Skin epidermis (tissue), 12 donors: ENCODE data around the gene RET.
A peak's percentile ranks its signal among the peaks of the same experiment; 100 is the strongest.

Source experiments
- H3K27ac ChIP-seq, 21 experiments: fragments of 200-600 bp; sonication (generic) in 11 of 21; one replicate each; pipeline ENCODE4 v1.5.0; 2020; ENCODE audit warnings: mild to moderate bottlenecking in 3 of 21, inconsistent platforms in 2 of 21, moderate library complexity in 2 of 21
- H3K4me3 ChIP-seq, 7 experiments: fragments of 200-600 bp; sonication (generic) in 2 of 7; one replicate each; pipeline ENCODE4 v1.5.0; 2020; ENCODE audit warnings: inconsistent platforms in 2 of 7, mild to moderate bottlenecking in 2 of 7, moderate library complexity in 1 of 7

The RET gene

DNA sequence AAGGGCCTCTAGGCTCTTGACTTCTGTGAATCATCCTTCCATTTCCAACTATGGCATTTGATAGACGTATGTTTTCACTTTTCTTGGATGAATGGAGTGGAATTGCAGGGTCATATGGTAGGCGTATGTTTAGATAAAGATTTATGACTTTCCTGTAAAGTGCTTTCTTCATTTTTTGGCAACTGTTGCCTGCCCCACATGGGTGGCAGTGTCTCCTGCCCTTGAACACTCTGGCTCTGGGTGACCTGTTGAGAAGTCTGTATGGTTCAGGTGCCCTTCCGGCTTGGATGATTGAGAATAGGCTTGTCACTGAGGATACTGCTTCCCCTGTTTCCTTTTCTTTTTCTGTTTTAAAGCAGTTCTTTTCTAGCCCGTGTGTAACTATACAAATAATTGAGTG lies 23.1 kb downstream of the RET start:
- Histone ChIP-seq H3K4me3 (no peak overlapping the region), H3K27ac (no peak overlapping the region)

DNA sequence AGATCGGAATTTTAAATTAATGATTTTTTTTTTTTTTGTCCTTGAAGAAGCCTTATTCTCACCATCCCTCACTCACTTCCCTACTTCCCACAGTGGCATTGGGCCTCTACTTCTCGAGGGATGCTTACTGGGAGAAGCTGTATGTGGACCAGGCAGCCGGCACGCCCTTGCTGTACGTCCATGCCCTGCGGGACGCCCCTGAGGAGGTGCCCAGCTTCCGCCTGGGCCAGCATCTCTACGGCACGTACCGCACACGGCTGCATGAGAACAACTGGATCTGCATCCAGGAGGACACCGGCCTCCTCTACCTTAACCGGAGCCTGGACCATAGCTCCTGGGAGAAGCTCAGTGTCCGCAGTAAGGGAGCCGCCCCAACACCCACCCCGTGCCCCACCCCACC lies 23.5 kb downstream of the RET start:
- Histone ChIP-seq H3K27ac (no peak overlapping the region), H3K4me3 (no peak overlapping the region)

DNA sequence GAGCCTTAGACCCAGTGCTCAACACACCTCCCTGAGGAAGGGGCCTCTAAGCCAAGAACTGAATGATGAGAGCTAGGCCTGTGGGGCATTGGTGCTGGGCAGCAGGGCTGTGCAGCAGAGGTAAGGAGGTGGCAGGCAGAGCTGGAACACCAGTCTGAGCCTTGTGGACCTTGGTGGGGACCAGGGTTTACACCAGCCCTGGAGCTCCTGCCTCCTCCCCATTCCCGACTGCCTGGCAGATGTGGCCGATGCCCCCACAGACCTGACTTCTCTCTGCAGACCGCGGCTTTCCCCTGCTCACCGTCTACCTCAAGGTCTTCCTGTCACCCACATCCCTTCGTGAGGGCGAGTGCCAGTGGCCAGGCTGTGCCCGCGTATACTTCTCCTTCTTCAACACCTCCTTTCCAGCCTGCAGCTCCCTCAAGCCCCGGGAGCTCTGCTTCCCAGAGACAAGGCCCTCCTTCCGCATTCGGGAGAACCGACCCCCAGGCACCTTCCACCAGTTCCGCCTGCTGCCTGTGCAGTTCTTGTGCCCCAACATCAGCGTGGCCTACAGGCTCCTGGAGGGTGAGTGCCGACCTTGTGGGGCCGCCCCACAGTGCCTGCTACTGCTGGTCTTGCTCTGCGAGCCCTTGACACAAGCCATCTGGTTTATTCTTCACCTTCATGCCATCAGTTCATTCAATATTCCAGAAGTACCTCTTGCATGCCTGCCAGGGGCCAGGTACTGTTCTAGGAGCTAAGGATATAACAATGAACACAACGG lies 25.4 kb downstream of the RET start:
- no peak overlapping the region for H3K4me3 ChIP-seq
- no peak overlapping the region for H3K27ac ChIP-seq

DNA sequence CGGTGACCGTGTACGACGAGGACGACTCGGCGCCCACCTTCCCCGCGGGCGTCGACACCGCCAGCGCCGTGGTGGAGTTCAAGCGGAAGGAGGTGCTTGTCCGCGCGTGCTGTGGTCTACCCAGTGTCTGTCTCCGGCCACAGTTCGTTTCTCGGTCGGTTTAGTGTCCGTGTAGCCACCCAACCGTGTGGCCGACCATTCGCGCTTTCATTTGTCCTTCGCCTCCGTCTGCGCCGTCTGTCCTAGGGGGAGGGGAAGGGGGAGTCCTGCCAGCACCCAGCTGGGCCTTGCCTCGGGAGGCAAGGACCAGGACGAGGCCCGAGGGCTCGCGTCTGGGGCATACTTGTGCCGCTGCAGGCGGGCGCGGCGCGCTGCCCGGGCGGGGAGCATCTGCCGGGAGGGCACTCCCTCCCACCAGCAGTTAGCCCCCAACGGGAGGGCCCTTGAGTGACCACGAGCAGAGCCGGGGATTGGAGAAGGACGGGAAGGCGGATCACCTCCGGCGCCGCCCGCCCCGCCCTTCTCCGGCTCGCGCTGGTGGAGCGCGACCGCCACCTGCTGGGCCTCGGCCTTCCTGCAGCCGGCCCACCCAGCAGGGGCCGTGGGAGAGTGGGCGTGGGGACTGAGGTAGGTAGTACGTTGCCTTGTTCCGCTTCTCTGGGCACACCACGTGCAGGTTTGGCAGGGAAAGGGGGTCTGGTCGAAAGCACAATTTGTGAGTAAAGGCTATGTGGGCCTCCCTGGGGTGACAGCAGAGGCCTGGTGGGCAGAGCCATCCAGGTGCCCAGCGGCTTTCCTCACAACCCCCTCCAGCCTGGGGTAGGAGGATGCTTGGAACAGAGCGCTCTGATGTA lies 28.5 kb downstream of the RET start:
- peak overlapping the region; percentile 34 to 47 (median 40) for H3K4me3 ChIP-seq
- H3K27ac ChIP-seq, result peak overlapping the region in 1 of 21 experiments; percentile 11

DNA sequence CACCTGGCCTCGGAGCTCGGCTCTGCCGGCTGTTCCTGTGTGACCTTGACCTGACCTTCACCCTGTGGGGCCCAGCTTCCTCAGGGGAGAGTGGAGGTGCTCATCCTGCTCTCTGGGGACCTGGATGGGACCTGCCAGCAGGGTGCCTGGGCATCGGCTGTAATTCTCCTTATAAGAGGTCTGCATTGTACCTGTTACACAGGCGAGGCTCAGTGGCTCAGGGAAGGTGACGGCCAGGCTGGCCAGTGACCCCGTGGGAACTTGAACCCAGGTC lies 29.0 kb downstream of the RET start:
- peak overlapping the region in 1 of 7 experiments; percentile 40 for H3K4me3 ChIP-seq
- H3K27ac ChIP-seq, result no peak overlapping the region

DNA sequence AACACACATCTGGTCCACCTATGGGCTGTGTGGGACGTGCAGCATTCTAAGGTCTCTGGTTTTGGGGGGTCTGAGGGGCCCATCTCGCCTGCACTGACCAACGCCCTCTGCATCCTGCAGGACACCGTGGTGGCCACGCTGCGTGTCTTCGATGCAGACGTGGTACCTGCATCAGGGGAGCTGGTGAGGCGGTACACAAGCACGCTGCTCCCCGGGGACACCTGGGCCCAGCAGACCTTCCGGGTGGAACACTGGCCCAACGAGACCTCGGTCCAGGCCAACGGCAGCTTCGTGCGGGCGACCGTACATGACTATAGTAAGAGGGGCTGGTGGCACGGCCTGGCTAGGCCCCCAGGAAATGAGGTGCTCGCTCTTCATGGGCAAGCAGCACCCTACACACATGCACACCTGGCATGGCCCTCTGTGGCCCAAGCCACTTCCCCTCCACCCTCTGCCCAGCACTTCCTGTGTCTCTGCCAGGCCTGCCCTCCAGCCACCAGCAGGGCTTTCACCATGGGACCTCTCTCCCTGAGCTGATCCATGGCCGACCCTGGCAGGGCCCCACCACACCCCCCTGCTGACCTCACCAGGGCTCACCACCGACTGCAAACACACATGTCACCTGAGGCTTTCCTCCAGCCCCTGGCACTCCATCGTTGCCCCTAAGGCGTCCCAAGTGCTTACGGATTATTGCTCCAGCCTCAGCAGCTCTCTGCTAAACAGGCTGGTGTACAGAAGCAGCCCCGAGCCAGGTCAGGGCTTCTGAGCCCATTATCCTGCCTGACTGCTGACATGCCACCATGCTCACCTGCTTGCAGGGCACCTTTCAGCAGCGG lies 29.6 kb downstream of the RET start:
- H3K27ac ChIP-seq, result no peak overlapping the region
- H3K4me3 ChIP-seq, result no peak overlapping the region

DNA sequence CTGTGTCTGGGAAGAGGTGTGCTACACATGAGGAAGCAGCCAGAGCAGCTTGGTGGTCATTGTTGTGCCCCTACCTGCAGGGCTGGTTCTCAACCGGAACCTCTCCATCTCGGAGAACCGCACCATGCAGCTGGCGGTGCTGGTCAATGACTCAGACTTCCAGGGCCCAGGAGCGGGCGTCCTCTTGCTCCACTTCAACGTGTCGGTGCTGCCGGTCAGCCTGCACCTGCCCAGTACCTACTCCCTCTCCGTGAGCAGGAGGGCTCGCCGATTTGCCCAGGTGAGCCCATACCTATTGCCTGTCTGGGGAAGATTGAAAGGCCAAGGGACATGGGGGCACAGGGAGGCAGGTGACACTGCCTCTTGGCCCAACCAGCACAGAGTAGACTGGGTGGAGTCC lies 32.1 kb downstream of the RET start:
- H3K27ac ChIP-seq, result no peak overlapping the region
- H3K4me3 ChIP-seq, result no peak overlapping the region

DNA sequence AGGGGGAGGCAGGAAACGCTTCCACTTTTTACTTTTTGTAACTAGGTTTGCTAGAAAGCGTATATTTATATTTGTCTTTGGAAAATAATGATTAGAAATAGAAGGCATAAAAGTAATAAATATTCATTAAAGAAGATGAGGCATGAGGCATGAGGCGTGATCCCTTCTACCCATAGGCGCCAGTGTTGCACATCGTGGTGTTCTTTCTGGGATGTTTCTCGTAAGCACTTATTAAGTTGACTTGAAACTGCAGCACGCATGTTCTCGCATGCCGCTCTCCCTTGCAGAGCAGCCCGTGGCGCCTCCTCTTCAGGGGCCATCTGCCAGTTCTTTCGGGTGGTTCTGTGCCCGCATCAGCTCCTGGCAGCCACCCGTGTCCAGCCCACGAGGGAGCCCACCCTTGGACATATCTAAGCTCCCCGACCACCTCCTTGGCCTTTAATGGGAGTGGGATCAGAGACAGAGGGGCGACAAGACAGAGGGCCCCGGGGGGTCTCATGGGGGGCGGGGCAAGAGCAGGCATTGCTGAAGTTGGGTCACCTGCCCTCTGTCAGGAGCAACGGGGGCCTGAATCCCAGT lies 32.9 kb downstream of the RET start:
- H3K4me3 ChIP-seq, result no peak overlapping the region
- H3K27ac ChIP-seq, result peak overlapping the region in 13 of 21 experiments; percentile 4 to 79 (median 54)

DNA sequence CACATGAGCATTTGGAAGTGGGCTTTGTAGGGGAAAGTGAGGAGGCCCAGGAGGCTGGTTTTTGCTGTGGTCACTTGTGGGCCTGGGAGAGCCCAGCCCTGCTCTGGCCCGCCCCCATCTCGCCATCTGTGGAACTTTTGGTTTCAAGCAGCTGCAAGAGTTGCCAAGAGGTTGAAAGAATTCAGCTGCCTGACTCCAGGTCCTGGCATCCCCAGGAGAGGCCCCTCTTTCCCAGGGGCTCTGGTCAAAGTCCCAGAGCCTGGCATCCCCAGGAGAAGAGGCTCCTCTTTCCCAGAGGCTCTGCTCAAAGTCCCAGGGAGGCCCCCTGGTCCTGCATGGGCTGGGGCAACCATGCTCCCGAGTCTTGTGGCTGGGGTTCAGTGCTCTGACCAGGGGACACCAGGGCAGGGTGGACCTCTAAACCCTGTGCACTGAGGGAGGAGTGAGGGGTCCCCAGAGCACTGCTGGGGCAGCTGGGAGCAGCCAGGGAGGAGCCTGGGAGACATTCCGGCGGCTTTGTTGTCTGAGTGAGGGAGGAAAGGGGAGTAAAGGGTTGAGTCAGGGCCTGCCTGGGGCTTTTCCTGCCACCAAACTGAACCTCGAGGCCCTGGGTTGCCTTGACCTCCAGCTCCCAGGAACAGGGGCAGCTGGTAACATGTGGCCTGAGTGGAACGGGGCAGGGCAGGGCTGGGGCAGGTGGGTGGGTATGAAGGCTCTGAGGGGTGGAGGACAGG lies 33.6 kb downstream of the RET start:
- Histone ChIP-seq H3K27ac (peak overlapping the region in 15 of 21 experiments; percentile 4 to 79 (median 37)), H3K4me3 (no peak overlapping the region)

DNA sequence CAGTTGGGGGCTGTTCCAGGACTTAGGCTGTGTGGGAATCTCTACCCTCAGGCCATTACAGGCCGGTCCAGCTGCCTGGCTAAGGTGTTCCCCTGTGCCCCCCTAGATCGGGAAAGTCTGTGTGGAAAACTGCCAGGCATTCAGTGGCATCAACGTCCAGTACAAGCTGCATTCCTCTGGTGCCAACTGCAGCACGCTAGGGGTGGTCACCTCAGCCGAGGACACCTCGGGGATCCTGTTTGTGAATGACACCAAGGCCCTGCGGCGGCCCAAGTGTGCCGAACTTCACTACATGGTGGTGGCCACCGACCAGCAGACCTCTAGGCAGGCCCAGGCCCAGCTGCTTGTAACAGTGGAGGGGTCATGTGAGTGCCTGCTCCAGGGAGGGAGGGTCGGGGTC lies 34.2 kb downstream of the RET start:
- no peak overlapping the region for H3K4me3 ChIP-seq
- peak overlapping the region in 9 of 21 experiments; percentile 4 to 79 (median 35) for H3K27ac ChIP-seq

DNA sequence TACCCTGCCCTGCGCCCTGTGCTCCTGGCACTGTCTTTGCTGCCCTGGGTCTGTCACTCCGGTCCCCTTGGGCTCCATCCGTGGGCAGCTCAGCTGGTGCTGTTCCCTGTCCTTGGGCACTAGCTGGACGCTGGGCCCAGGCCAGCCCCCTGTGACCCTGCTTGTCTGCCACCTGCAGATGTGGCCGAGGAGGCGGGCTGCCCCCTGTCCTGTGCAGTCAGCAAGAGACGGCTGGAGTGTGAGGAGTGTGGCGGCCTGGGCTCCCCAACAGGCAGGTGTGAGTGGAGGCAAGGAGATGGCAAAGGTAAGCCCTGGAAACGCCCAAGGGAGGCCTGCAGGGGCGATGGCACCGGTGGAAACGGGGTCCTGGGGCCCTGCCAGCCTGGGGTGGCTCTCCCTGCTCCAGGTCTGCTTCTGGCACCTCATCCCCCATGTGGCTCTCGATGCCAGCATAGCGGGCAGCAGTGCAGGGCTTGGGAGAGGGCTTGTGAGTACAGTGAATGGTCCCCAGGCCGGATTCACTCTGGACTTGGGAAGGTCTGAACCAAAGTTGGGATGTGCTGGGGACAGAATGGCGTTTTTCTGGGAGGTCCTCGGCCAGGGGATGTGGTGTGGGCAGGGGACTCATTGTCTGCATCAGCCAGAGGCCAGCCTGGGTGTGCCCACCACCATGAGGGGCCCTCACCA lies 35.2 kb downstream of the RET start:
- no peak overlapping the region for H3K27ac ChIP-seq
- H3K4me3 ChIP-seq, result no peak overlapping the region

DNA sequence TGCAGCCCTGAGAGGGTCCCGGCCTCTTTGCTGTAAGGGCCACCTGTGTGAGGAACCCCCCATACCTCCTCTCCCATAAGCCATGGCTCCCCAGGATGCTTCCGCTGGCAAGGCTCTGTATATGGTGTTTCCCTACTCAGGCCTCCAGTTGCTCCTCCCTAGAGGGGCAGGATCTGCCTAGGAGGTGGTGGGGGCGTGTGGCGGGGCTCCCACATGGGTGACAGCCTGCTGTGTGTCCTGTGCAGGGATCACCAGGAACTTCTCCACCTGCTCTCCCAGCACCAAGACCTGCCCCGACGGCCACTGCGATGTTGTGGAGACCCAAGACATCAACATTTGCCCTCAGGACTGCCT lies 35.7 kb downstream of the RET start:
- no peak overlapping the region for H3K4me3 ChIP-seq
- no peak overlapping the region for H3K27ac ChIP-seq

DNA sequence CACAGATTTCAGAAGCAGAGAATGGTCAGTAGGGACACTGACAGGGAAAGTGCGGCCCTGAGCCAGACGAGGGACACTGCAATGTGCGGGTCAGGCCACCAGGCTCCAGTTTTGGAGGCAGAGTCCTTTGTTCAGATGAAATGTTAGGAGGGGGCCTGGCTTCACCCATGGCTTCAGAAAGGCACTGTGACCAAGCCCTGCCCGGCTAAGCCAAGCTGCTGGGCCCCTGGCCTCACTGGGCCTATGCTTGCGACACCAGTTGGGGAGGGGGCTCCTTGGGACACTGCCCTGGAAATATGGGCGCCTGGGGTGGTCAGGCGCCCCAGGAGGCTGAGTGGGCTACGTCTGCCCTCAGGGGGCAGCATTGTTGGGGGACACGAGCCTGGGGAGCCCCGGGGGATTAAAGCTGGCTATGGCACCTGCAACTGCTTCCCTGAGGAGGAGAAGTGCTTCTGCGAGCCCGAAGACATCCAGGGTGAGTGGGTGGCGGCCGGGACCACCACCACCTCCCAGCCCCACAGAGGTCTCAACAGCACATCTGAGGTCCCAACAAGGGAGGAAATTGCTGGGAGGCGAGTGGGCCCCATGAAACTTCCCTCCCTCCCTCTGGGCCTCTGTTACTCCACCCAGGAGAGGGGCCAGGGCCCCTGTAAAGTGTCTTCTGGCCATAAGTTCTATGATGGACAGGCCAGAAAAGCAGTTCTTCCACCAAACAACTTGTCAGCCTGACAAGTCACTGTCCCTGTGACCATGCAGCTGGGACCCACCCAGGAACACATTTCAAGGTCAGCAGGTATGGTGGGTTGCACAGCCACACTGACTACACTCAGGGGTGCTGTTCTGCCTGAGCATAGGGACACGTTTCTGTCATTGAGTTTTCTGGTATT lies 36.6 kb downstream of the RET start:
- Histone ChIP-seq H3K4me3 (no peak overlapping the region), H3K27ac (no peak overlapping the region)

DNA sequence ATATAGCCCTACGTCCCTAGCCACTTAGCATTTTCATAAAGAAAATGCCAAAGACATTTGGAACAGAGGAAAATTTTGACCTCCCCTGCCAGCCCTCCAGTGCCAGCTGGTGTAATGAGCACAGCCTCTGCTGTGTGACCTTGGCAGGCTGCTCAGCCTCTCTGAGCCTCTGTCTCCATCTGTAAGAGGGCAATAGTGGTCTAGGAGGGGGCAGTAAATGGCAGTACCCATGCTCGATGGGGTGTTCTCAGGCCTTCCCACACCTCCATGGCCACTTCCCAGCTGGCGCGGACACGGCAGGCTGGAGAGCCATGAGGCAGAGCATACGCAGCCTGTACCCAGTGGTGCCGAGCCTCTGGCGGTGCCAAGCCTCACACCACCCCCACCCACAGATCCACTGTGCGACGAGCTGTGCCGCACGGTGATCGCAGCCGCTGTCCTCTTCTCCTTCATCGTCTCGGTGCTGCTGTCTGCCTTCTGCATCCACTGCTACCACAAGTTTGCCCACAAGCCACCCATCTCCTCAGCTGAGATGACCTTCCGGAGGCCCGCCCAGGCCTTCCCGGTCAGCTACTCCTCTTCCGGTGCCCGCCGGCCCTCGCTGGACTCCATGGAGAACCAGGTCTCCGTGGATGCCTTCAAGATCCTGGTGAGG lies 37.3 kb downstream of the RET start:
- no peak overlapping the region for H3K4me3 ChIP-seq
- no peak overlapping the region for H3K27ac ChIP-seq

DNA sequence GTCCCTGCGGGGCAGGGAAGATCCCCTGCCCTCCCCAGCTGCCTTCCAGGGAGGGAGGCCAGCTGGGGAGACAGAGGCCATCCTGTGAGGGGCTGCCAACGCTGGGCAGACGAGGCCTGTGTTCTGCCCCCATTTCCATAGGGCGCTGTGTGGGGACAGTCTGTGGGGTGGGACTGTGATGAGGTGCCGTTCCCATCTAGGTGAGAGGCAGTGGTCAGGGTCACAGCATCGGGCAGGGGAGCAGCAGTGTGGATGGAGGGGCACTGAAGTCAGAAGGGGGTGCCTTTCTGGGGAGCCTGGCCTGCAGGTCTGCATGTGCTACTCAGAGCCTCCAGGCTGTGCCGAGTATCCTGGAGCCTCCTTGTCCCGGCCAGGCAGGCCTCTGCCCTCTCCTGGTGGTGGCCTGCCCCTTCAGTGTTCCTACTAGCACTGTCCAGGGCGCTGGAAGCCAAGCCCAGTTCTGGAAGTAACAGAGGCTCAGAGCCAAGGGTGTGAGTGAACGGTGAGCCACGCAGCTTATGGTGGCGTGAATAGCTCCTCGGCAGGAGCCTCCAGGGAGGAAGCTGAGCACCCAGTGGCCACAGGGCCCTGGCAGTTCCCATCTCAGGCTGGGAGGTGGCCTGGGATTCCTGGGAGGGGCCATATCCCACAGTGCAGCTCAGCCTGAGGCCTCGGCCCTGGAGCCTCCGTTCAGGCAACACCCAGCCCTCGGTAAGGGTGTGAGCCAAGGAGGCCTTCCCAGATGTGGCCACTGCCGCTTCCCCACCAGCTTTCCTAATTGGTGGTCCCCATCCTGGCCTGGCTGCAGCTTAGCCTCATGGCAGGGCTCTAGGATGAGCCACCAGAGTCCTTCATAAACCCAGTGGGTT lies 38.1 kb downstream of the RET start:
- Histone ChIP-seq H3K4me3 (no peak overlapping the region), H3K27ac (no peak overlapping the region)

DNA sequence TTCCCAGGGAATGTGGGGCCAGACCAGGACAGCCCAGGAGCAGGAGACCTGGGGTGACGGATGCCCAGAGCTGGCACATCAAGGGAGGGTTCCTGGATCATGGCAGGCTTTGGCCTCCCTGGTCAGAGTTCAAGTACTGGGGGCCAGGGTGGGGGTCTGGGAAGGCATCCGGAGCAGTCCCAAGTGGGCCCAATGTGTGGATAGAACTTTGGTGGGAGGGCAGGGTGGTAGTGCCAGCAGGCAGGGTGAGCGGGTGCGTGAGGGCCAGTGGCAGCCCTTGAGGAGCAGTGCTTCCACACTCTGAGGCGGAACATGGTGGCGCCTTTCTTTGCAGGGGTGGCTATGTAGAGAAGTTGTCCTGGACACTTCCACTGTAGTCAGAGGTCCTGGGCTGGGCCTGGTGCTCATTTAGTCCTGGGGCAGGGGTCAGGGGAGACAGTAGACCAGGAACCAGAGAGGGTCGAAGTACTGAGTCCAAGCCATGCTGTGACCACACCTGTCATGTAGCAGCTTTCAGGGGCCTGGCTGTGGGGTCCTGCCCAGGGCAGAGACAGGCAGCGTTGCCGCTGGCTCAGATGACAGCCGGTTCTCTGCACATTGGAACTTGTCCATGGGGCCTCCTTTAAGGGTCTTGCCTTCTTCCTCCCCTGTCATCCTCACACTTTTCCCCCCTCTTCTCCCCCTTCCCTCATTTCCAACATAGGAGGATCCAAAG lies 39.2 kb downstream of the RET start:
- Histone ChIP-seq H3K4me3 (no peak overlapping the region), H3K27ac (no peak overlapping the region)
